ENCODE results near the gene ACTR6. TPM values are rescaled to one million over a fixed set of nuclear protein-coding genes. Genes with fewer than 3 reads are reported as not detected.
"Not testable (repeated sequence)": the region's sequence is repeated elsewhere in the genome, so short reads cannot be mapped to it uniquely, and the experiment has no call there.

ACTR6 gene
- total and polyA plus RNA-seq, 2 donors (not counting 1 experiment from before 2014, with no cell fraction given): 16.5 to 34.3 TPM

DNA sequence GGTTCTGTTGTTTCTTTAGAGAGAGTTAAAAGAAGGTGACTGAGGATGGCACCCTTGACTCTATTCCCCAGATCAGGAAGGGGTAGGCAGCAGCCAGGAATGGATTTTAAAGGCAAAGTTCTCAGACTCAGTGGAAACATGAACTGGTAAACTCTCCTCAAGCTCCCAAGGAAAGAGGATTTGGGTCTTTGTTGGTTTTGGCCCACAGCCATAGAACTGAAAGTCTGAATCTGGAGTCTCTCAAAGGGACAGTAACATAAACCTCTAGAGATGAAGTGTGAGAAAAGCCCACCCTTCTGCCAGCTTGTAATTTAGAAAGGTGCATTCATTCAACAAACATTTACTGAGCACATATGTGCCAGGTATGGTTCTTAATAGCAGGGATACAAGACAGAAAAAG is 29.4 kb upstream of the ACTR6 start:
- Histone ChIP-seq H3K4me3 (replicated peaks in 1 of 4; ENCODE audit: control extremely low read depth in 1 of 4, insufficient read depth in 1 of 4, low read depth in 3 of 4, low read length in 4 of 4) (no peak overlapping the region), H3K4me2 (ENCODE audit: extremely low read depth, insufficient read depth, low read length) (no peak overlapping the region), H3K9ac (ENCODE audit: insufficient read depth, low read length) (no peak overlapping the region), H3K9me3 (ENCODE audit: control insufficient read depth, insufficient read depth, low read depth, low read length) (no peaks in the 10 kb centered on the region), H4K20me1 (ENCODE audit: control insufficient read depth, extremely low read depth, insufficient read depth, low read length) (no peaks in the 10 kb centered on the region), H3K27me3 (ENCODE audit: control insufficient read depth, insufficient read depth, low read length) (no peaks in the 10 kb centered on the region), H3K27ac (ENCODE audit: insufficient read depth, low read length) (no peak overlapping the region), H2AFZ (ENCODE audit: low read length) (no peak overlapping the region), H3K36me3 (ENCODE audit: control insufficient read depth, insufficient read depth, low read length) (no peaks in the 10 kb centered on the region), H3K79me2 (ENCODE audit: control insufficient read depth, insufficient read depth, low read length) (no peaks in the 10 kb centered on the region), H3K4me1 (ENCODE audit: control insufficient read depth, extremely low read depth, insufficient read depth, low read length) (no peaks in the 10 kb centered on the region)
- no peak for TF ChIP-seq CTCF (conservative IDR thresholded peaks at IDR 0.05 in 1 of 2, IDR thresholded peaks at IDR 0.05 in 1 of 2; ENCODE audit: low read depth in 1 of 2, low read length in 2 of 2)
- no peak for TF ChIP-seq EZH2 (IDR thresholded peaks at IDR 0.05; ENCODE audit: low read length, missing control alignments)
- no peak for DNase-seq (ENCODE audit: low read depth in 2 of 2)

GRCh38 chr12:100173111-100173510 is 27.5 kb upstream of the ACTR6 start:
- Histone ChIP-seq H3K9me3 (ENCODE audit: control insufficient read depth, insufficient read depth, low read depth, low read length) (no peaks in the 10 kb centered on the region), H3K79me2 (ENCODE audit: control insufficient read depth, insufficient read depth, low read length) (no peaks in the 10 kb centered on the region), H3K9ac (ENCODE audit: insufficient read depth, low read length) (no peak overlapping the region), H3K27me3 (ENCODE audit: control insufficient read depth, insufficient read depth, low read length) (no peaks in the 10 kb centered on the region), H3K4me3 (replicated peaks in 1 of 4; ENCODE audit: control extremely low read depth in 1 of 4, insufficient read depth in 1 of 4, low read depth in 3 of 4, low read length in 4 of 4) (no peak overlapping the region), H3K36me3 (ENCODE audit: control insufficient read depth, insufficient read depth, low read length) (no peaks in the 10 kb centered on the region), H3K4me1 (ENCODE audit: control insufficient read depth, extremely low read depth, insufficient read depth, low read length) (no peaks in the 10 kb centered on the region), H4K20me1 (ENCODE audit: control insufficient read depth, extremely low read depth, insufficient read depth, low read length) (no peaks in the 10 kb centered on the region), H2AFZ (ENCODE audit: low read length) (no peak overlapping the region), H3K4me2 (ENCODE audit: extremely low read depth, insufficient read depth, low read length) (no peak overlapping the region), H3K27ac (ENCODE audit: insufficient read depth, low read length) (no peak overlapping the region)
- TF ChIP-seq CTCF (conservative IDR thresholded peaks at IDR 0.05 in 1 of 2, IDR thresholded peaks at IDR 0.05 in 1 of 2; ENCODE audit: low read depth in 1 of 2, low read length in 2 of 2) (no peak), EZH2 (IDR thresholded peaks at IDR 0.05; ENCODE audit: low read length, missing control alignments) (no peak)
- DNase-seq (ENCODE audit: low read depth in 2 of 2): no peak

- no peak overlapping the region for H3K27ac ChIP-seq (ENCODE audit: insufficient read depth, low read length)
- no peak overlapping the region for H2AFZ ChIP-seq (ENCODE audit: low read length)
- H3K4me2 ChIP-seq (ENCODE audit: extremely low read depth, insufficient read depth, low read length): no peak overlapping the region
- no peak for TF ChIP-seq EZH2 (IDR thresholded peaks at IDR 0.05; ENCODE audit: low read length, missing control alignments)
- TF ChIP-seq CTCF (conservative IDR thresholded peaks at IDR 0.05 in 1 of 2, IDR thresholded peaks at IDR 0.05 in 1 of 2; ENCODE audit: low read depth in 1 of 2, low read length in 2 of 2): no peak
- DNase-seq (ENCODE audit: low read depth in 2 of 2): no peak
- H3K36me3 ChIP-seq (ENCODE audit: control insufficient read depth, insufficient read depth, low read length): no peaks in the 10 kb centered on the region
- H3K4me1 ChIP-seq (ENCODE audit: control insufficient read depth, extremely low read depth, insufficient read depth, low read length): no peaks in the 10 kb centered on the region
- H3K4me3 ChIP-seq (replicated peaks in 1 of 4; ENCODE audit: control extremely low read depth in 1 of 4, insufficient read depth in 1 of 4, low read depth in 3 of 4, low read length in 4 of 4): no peak overlapping the region
- H3K27me3 ChIP-seq (ENCODE audit: control insufficient read depth, insufficient read depth, low read length): no peaks in the 10 kb centered on the region
- H3K9me3 ChIP-seq (ENCODE audit: control insufficient read depth, insufficient read depth, low read depth, low read length): no peaks in the 10 kb centered on the region
- no peaks in the 10 kb centered on the region for H4K20me1 ChIP-seq (ENCODE audit: control insufficient read depth, extremely low read depth, insufficient read depth, low read length)
- no peak overlapping the region for H3K9ac ChIP-seq (ENCODE audit: insufficient read depth, low read length)
- no peaks in the 10 kb centered on the region for H3K79me2 ChIP-seq (ENCODE audit: control insufficient read depth, insufficient read depth, low read length)
Observed at GRCh38 chr12:100174495-100174894, 26.1 kb upstream of the ACTR6 start.

DNA sequence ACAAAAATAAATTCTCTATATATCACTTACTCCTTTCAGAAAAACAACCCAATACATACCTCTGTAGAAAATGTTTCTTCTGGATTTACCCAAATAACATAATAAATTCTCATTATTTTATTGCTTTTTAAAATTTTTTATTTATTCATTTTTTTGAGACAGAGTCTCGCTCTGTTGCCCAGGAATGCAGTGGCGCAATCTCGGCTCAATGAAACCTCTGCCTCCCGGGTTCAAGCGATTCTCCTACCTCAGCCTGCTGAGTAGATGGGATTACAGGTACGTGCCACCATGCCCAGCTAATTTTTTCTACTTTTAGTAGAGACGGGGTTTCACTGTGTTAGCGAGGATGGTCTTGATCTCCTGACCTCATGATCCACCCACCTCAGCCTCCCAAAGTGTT is 24.1 kb upstream of the ACTR6 start:
- not testable (repeated sequence) for H3K9me3 ChIP-seq (ENCODE audit: control insufficient read depth, insufficient read depth, low read depth, low read length); H3K36me3 ChIP-seq (ENCODE audit: control insufficient read depth, insufficient read depth, low read length); H3K4me3 ChIP-seq (replicated peaks in 1 of 4; ENCODE audit: control extremely low read depth in 1 of 4, insufficient read depth in 1 of 4, low read depth in 3 of 4, low read length in 4 of 4); H3K27ac ChIP-seq (ENCODE audit: insufficient read depth, low read length); H3K4me2 ChIP-seq (ENCODE audit: extremely low read depth, insufficient read depth, low read length); DNase-seq (ENCODE audit: low read depth in 2 of 2); H4K20me1 ChIP-seq (ENCODE audit: control insufficient read depth, extremely low read depth, insufficient read depth, low read length); H3K27me3 ChIP-seq (ENCODE audit: control insufficient read depth, insufficient read depth, low read length); H3K4me1 ChIP-seq (ENCODE audit: control insufficient read depth, extremely low read depth, insufficient read depth, low read length); H3K79me2 ChIP-seq (ENCODE audit: control insufficient read depth, insufficient read depth, low read length); H2AFZ ChIP-seq (ENCODE audit: low read length); H3K9ac ChIP-seq (ENCODE audit: insufficient read depth, low read length)
